Measurements from ENCODE around the gene PITPNC1.
"Not testable (repeated sequence)": the region's sequence is repeated elsewhere in the genome, so short reads cannot be mapped to it uniquely, and the experiment has no call there.

PITPNC1 gene

GRCh38 chr17:67461228-67461780 is 84.2 kb downstream of the PITPNC1 start:
- DNase-seq (ENCODE audit: low read depth): no peak

DNA sequence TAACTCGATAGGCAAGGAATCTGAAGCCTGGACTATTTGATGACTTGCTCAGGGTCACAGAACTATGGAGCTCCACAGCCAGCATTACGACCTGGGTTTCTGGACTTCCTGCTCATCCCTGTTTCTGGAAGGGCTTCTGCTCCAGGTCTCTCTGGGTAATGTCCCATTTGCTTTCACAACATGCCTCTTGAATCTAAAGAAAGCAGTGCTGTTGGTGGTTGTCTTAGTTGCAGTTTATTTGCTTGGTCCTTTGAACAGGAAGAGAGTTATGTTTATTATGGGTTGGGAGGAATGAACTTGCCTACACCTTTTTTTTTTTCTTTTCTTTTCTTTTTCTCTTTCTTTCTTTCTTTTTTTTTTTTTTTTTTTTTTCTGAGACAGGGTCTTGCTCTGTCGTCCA is 84.8 kb downstream of the PITPNC1 start:
- no peak for DNase-seq (ENCODE audit: low read depth)

- no peak for DNase-seq (ENCODE audit: low read depth)
These were observed 89.2 kb downstream of the PITPNC1 start for GRCh38 chr17:67466251-67466796.

- DNase-seq (ENCODE audit: low read depth): no peak
These were observed 90.7 kb downstream of the PITPNC1 start for GRCh38 chr17:67467500-67468455.

DNA sequence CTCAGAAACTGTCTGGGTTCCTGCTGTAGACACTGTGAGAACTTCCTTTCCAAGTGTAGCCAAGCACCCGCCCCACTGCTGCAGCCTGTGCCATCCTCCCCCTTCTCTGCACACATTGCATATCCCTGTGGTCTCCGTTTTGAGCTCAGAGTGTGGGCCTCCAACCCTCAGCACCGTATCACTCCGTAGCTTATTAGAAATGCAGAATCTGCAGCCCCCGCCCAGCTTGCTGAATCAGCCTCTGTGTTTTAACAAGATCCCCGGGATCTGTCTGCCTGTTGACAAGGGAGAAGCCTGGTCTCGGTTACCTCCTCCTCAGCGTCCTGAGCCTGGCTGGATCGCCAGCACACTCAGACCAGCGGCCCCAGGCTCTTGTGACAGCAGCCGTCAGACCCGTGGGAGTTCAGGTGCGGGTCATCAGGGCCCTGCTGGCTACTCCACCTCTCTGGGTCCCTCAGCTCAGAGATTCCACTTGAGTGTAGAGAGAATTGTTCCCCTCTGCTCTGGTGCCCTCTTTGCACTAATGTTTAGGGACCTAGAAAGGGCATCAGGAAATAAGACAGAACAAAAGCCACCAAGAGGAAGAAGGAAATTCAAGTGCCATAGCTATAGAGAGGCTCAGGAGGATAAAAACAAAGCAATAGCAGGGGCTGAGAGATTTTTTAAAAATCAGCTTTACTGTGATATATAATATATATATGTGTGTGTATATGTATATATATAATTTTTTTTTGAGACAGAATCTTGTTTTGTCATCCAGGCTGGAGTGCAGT is 92.3 kb downstream of the PITPNC1 start:
- DNase-seq (ENCODE audit: low read depth): no peak

DNA sequence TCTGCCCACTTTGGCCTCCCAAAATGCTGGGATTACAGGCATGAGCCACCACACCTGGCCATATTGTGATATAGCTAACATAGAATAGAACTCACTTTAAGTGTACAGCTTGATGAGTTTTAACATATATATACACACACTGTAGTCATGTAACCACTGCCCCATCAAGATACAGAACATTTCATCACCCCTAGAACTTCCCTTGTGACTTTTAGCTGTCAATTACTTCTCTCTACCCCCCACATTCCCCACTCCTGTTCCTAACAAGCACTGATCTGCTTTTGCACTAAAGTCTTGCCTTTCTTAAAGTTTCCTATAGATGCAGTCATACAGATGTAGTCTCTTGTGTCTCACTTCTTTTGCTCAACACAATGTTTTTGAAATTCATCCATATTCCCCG is 93.1 kb downstream of the PITPNC1 start:
- no peak for DNase-seq (ENCODE audit: low read depth)

DNA sequence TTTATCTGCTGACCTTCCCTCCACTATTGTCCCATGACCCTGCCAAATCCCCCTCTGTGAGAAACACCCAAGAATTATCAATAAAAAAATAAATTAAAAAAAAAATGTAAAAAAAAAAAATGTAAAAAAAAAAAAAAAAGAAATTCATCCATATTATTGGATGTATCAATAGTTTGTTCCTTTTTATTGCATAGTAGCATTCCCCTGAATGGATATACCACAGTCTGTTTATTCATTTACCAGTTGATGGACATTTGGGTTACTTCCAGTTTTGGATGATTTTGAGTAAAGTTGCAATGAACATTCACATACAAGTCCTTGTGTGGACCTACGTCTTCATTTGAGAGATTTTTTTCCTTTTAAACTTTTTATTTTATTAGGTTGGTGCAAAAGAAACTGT is 94.0 kb downstream of the PITPNC1 start:
- DNase-seq (ENCODE audit: low read depth): no peak

DNA sequence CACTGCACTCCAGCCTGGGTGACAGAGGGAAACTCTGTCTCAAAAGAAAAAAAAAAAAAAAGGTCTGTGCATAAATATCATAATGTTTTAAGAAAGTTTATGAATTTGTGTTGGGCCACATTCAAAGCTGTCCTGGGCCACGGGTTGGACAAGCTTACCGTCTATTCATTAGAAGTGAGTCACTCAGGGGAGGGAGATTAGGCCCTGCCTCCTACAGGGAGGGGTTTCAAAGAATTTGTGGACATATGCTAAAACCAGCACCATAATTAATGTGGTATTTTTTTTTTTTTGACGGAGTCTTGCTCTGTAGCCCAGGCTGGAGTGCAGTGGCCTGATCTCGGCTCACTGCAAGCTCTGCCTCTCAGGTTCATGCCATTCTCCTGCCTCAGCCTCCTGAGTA is 95.5 kb downstream of the PITPNC1 start:
- peak; percentile 70 for DNase-seq (ENCODE audit: low read depth)

GRCh38 chr17:67474081-67474661 is 97.1 kb downstream of the PITPNC1 start:
- peak; percentile 99 for DNase-seq (ENCODE audit: low read depth)

DNA sequence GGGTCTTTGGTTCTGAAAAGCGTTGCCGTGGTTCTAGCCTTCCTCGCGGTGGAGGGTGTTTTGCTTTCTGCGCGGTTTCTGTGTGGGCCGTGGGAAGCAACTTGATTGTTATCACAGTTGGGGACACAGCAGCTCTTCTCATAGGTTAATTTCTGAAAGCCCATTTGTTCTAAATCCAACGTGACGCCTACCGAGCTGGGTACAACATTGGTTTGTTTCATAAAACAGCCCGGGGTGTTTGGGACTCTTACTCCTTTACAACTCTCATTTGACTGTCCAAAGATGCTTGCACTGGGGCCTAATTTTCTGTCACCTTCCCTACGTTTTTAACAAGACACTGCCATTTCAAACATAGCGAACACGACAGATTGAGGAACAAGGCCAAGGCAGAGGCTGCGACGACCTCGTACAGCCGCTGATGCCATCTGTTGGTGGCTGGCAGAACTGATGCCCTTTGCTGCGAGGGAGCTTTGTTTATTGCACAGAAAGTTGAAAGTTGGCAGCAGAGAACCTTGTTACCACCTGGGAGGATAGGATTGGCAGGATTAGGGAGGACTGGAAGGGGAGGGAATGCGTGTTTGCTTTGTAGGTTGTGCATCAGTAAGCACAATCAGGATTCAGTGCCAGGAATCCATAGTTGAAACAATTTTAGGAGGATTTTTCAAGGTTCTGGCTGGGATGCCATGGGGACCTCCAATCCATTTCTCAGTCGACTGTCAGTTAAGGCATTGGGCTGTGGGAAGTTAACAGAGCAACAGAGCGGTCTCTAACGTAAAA is 98.3 kb downstream of the PITPNC1 start:
- peak; percentile 80 for DNase-seq (ENCODE audit: low read depth)

- no peak for DNase-seq (ENCODE audit: low read depth)
These were observed 99.8 kb downstream of the PITPNC1 start for GRCh38 chr17:67476787-67477335.

DNA sequence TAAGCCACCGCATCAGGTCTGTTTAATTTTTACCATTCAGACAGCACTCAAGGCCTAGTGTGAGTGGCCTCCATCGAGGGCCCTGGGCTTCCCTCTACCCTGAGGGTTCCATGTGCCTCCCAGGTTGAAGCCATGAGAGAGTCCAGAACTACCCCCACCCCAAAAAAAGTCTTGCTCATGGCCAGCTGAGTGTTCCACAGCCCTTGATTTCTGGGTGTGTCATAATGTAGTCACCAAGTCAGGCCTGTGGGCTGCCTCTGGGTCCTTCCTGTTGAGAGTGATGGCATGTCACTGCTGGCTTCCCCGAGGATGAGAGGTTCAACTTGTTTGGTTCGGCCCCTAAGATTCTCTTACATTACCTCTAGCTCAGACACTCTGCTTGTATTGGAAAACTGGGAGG is 100.6 kb downstream of the PITPNC1 start:
- no peak for DNase-seq (ENCODE audit: low read depth)

DNA sequence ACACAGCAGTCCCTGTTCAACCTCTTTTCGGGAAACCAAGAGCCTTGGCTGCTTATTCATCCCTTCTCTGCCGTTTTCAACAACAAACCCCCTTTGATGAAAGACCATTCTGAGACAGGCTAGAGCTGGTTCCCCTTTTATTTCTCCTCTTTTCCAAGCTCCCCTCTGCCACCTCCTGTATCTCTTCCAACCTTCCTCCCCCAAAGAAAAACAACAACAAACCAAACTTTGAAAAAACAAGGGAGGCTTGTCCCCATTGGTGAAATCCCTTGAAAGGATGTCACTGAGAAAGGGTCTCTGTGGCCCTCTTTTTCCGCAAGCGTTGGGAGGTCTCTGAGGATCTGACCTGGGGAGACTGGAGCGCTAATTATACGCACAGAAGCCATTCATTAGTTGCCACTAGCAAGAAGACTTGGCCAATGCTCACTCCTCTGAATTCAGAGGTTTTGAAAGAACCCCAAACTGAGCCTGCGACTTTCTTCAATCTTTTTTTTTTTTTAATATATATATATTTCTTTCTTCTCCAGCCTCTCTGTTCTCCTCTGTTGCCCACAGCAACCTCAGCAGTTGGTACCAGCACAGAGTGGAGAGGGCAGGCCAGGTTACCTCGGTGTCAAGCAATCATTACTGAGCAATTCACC is 101.4 kb downstream of the PITPNC1 start:
- no peak for DNase-seq (ENCODE audit: low read depth)

- DNase-seq (ENCODE audit: low read depth): no peak
These were observed 102.1 kb downstream of the PITPNC1 start for GRCh38 chr17:67479148-67479547.

- not testable (repeated sequence) for DNase-seq (ENCODE audit: low read depth)
These were observed 103.9 kb downstream of the PITPNC1 start for GRCh38 chr17:67480959-67481358.

DNA sequence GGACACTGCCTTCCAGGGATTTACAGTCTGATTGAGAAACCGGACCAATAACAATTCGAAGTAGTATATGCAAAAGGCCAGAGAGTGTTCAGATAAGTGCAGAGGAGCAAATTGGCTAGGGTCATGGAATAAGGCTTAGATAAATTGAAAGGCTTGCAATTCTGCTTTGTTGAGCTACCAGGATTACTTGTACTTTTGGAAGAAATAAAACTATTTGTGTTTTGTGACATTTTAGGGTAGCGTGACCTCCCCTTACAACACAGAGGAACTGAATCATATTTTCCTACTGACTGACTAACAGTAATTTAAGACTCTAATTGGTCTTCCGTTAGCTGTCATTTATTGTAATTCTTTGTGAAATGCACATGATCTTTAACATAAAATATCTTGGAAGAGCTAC is 104.7 kb downstream of the PITPNC1 start:
- peak; percentile 87 for DNase-seq (ENCODE audit: low read depth)

GRCh38 chr17:67482764-67483163 is 105.7 kb downstream of the PITPNC1 start:
- DNase-seq (ENCODE audit: low read depth): no peak

DNA sequence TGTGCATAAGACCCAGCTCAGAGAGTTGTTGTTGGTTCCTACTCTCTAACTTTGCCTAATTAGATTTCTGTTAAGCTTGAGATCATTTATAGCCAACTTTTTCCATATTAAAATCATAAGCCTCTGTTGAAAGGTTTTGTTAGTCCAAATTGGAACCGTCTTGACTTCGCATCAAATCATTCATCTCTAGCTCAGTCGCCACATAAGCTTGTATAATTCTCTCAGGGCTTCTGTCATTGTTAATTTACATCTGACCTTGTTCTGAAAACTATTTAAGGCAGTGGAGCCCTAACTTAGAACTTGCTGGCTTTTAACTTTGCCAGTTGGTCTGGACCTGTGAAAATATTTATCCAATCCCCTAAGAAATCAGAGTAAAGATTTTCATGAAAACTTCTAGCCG is 107.2 kb downstream of the PITPNC1 start:
- DNase-seq (ENCODE audit: low read depth): no peak

DNA sequence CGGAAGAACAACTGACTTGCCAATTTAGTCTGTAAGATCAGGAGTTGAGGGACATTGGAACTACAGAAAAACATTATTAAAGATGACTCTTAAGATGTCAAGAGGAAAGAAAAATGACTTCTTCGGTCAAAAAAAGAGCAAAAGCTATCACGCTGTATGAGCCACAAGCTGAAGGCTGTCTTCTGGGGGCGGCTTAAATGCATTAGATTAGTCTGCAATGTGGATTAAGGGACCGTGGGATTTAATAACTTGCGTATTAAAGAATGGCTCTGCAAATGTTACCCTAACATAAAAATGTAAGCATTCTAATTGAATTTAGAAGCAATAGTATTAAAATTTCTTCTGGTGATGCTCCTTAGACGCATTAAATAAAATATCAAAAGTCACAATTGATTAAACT is 108.6 kb downstream of the PITPNC1 start:
- DNase-seq (ENCODE audit: low read depth): no peak

GRCh38 chr17:67487506-67487905 is 110.4 kb downstream of the PITPNC1 start:
- DNase-seq (ENCODE audit: low read depth): peak; percentile 29

GRCh38 chr17:67488161-67488560 is 111.1 kb downstream of the PITPNC1 start:
- DNase-seq (ENCODE audit: low read depth): peak; percentile 34

Measured in fibroblast of gingiva (primary cell).